ENCODE data around the gene PRR16.

The PRR16 gene

GRCh38 chr5:120555345-120555744 lies 91.2 kb downstream of the PRR16 start:
- TF ChIP-seq, protein P1, sequence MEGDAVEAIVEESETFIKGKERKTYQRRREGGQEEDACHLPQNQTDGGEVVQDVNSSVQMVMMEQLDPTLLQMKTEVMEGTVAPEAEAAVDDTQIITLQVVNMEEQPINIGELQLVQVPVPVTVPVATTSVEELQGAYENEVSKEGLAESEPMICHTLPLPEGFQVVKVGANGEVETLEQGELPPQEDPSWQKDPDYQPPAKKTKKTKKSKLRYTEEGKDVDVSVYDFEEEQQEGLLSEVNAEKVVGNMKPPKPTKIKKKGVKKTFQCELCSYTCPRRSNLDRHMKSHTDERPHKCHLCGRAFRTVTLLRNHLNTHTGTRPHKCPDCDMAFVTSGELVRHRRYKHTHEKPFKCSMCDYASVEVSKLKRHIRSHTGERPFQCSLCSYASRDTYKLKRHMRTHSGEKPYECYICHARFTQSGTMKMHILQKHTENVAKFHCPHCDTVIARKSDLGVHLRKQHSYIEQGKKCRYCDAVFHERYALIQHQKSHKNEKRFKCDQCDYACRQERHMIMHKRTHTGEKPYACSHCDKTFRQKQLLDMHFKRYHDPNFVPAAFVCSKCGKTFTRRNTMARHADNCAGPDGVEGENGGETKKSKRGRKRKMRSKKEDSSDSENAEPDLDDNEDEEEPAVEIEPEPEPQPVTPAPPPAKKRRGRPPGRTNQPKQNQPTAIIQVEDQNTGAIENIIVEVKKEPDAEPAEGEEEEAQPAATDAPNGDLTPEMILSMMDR (IDR thresholded peaks at IDR 0.05; ENCODE audit: insufficient read depth, low read length, poor library complexity, severe bottlenecking): no peak
- H3K4me3 ChIP-seq (replicated peaks; ENCODE audit: low read depth, low read length): no peak overlapping the region

GRCh38 chr5:120564013-120564412 lies 99.9 kb downstream of the PRR16 start:
- H3K36me3 ChIP-seq (ENCODE audit: control insufficient read depth, insufficient read depth, low read length): no peaks in the 10 kb centered on the region
- no peak overlapping the region for H3K4me3 ChIP-seq (replicated peaks; ENCODE audit: low read depth, low read length)
- TF ChIP-seq, protein P1 (IDR thresholded peaks at IDR 0.05; ENCODE audit: insufficient read depth, low read length, poor library complexity, severe bottlenecking): no peak
- no peak for DNase-seq (ENCODE audit: extremely low read depth, insufficient read length)
- H3K27me3 ChIP-seq (replicated peaks; ENCODE audit: control insufficient read depth, insufficient read depth, low read length): no peaks in the 10 kb centered on the region

More at GRCh38 chr5:120555345-120555744, 91.2 kb downstream of the PRR16 start:
- DNase-seq (ENCODE audit: extremely low read depth, insufficient read length): no peak
- no peaks in the 10 kb centered on the region for H3K36me3 ChIP-seq (ENCODE audit: control insufficient read depth, insufficient read depth, low read length)
- H3K27me3 ChIP-seq (replicated peaks; ENCODE audit: control insufficient read depth, insufficient read depth, low read length): no peaks in the 10 kb centered on the region

- Histone ChIP-seq H3K36me3 (ENCODE audit: control insufficient read depth, insufficient read depth, low read length) (no peaks in the 10 kb centered on the region), H3K27me3 (replicated peaks; ENCODE audit: control insufficient read depth, insufficient read depth, low read length) (no peaks in the 10 kb centered on the region), H3K4me3 (replicated peaks; ENCODE audit: low read depth, low read length) (no peak overlapping the region)
- DNase-seq (ENCODE audit: extremely low read depth, insufficient read length): no peak
- TF ChIP-seq, protein P1 (IDR thresholded peaks at IDR 0.05; ENCODE audit: insufficient read depth, low read length, poor library complexity, severe bottlenecking): no peak
These were observed 103.0 kb downstream of the PRR16 start for GRCh38 chr5:120567066-120567465.

DNA sequence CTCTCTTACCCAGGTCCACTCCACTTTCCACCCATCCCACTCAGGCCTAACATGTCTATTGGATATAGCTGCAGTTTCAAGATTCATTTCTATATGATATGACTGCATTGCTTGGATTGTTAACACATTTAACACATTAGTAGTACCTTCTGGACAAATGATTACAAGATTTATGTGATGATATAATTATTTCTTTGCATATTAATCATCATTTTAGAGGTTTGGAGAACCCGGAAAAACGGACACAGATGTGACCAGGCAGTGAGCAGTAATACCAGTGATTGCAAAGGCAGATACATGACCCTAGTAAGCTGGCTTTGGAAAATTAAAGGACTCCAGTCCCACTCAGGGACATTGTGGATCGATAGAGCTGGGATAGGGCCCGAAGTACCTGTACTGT lies 103.8 kb downstream of the PRR16 start:
- no peaks in the 10 kb centered on the region for H3K36me3 ChIP-seq (ENCODE audit: control insufficient read depth, insufficient read depth, low read length)
- H3K27me3 ChIP-seq (replicated peaks; ENCODE audit: control insufficient read depth, insufficient read depth, low read length): no peaks in the 10 kb centered on the region
- H3K4me3 ChIP-seq (replicated peaks; ENCODE audit: low read depth, low read length): no peak overlapping the region
- DNase-seq (ENCODE audit: extremely low read depth, insufficient read length): no peak
- TF ChIP-seq, protein P1 (IDR thresholded peaks at IDR 0.05; ENCODE audit: insufficient read depth, low read length, poor library complexity, severe bottlenecking): no peak

DNA sequence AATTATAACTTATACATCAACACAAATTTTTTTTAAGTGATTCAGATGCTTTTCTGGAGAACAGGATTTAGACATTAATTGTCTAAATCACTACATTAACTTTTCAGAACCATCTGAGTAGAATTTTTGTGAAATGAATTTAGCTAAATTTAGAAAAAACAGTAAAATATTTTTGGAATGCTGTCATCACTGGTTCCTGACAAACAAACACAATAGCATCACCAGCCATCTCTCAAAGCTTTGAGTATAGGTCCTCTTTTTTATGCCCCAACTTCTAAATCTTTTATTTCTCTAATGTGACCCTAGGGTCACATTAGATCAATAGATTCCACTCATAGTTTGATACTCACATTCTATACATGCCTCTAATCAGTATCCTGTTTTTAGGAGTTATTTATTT lies 104.6 kb downstream of the PRR16 start:
- no peak for DNase-seq (ENCODE audit: extremely low read depth, insufficient read length)
- TF ChIP-seq, protein P1 (IDR thresholded peaks at IDR 0.05; ENCODE audit: insufficient read depth, low read length, poor library complexity, severe bottlenecking): no peak
- no peaks in the 10 kb centered on the region for H3K36me3 ChIP-seq (ENCODE audit: control insufficient read depth, insufficient read depth, low read length)
- H3K27me3 ChIP-seq (replicated peaks; ENCODE audit: control insufficient read depth, insufficient read depth, low read length): no peaks in the 10 kb centered on the region
- H3K4me3 ChIP-seq (replicated peaks; ENCODE audit: low read depth, low read length): no peak overlapping the region

DNA sequence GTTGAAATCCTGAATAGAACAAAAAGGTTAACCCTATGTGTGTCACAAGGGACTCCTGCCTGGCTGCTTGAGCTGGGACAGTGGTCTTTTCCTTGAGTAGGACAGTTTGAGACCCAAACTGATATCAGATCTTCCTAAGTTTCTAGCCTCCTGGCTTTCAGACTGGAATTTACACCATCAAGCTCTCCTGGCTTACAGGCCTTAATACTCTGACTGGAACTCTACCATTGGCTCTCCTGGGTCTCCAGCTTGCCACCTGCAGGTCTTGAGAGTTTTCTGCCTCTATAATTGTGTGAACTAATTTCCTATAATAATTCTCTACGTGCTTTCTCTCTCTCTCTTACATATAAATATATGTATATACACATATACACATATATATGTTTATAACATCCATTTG lies 112.5 kb downstream of the PRR16 start:
- no peak for DNase-seq (ENCODE audit: extremely low read depth, insufficient read length)
- TF ChIP-seq, protein P1 (IDR thresholded peaks at IDR 0.05; ENCODE audit: insufficient read depth, low read length, poor library complexity, severe bottlenecking): no peak
- H3K27me3 ChIP-seq (replicated peaks; ENCODE audit: control insufficient read depth, insufficient read depth, low read length): no peaks in the 10 kb centered on the region
- no peak overlapping the region for H3K4me3 ChIP-seq (replicated peaks; ENCODE audit: low read depth, low read length)
- no peaks in the 10 kb centered on the region for H3K36me3 ChIP-seq (ENCODE audit: control insufficient read depth, insufficient read depth, low read length)
